ENCODE data around the gene MS4A6E. TPM values are rescaled to one million over a fixed set of nuclear protein-coding genes. Genes with fewer than 3 reads are reported as not detected.

Gene MS4A6E
- total and polyA plus RNA-seq, 7 donors = 0.23 to 1.2 TPM; not detected in 5

DNA sequence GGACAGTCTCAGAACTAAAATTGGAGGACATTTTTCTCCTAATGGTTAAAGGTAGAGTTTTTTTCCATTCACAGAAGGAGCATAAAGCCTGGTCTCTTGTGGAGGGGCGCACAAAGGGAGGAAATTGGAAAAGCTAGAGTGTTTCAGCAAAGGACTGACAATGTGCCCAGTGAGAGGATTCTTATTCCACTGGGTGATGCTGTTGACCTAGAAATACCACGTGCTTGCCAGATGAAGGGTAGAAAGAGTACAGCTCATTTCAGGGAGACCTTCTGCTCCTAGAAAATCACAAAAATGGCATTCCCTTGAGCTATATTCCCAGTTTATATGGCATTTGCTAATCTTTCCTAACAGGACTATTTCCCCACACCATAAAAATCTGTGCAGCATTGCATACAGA, 21.1 kb downstream of the MS4A6E start:
- Histone ChIP-seq H3K4me3 (no peak overlapping the region), H3K27me3 (no peaks in the 10 kb centered on the region), H3K9me3 (no peaks in the 10 kb centered on the region), H3K27ac (no peak overlapping the region), H3K4me1 (no peaks in the 10 kb centered on the region), H3K36me3 (no peaks in the 10 kb centered on the region)
- intact Hi-C loops (cut with DNase I) = no loop called here
- TF ChIP-seq EP300 (IDR thresholded peaks at IDR 0.05) (no peak), POLR2AphosphoS5 (IDR thresholded peaks at IDR 0.05) (no peak), POLR2A (IDR thresholded peaks at IDR 0.05) (no peak)
- TF ChIP-seq, protein P1, sequence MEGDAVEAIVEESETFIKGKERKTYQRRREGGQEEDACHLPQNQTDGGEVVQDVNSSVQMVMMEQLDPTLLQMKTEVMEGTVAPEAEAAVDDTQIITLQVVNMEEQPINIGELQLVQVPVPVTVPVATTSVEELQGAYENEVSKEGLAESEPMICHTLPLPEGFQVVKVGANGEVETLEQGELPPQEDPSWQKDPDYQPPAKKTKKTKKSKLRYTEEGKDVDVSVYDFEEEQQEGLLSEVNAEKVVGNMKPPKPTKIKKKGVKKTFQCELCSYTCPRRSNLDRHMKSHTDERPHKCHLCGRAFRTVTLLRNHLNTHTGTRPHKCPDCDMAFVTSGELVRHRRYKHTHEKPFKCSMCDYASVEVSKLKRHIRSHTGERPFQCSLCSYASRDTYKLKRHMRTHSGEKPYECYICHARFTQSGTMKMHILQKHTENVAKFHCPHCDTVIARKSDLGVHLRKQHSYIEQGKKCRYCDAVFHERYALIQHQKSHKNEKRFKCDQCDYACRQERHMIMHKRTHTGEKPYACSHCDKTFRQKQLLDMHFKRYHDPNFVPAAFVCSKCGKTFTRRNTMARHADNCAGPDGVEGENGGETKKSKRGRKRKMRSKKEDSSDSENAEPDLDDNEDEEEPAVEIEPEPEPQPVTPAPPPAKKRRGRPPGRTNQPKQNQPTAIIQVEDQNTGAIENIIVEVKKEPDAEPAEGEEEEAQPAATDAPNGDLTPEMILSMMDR (IDR thresholded peaks at IDR 0.05) = no peak
- DNase-seq = no peak
- WGBS, 2 donors = 66 to 72% methylated on average over 2 of the region's 2 CpGs

DNA sequence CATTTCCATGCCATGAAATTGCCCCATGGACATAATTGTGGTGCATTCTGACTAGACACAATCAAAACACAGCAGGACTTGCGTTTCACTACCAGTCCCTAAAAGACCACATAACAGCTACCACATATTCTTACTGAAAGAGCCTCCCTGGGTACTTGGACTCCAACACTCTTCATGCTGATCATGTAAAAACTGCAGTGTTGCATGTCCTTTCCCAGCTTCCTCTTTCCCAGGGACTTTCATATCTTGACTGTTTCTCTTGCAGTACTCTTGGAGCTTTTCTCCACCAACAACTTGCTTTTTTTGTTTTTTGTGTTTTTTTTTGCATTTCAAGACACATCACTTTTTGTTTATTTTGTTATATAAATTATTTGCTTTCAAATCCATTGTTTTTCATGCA, 22.9 kb downstream of the MS4A6E start:
- TF ChIP-seq EP300 (IDR thresholded peaks at IDR 0.05) (no peak), POLR2A (IDR thresholded peaks at IDR 0.05) (no peak), POLR2AphosphoS5 (IDR thresholded peaks at IDR 0.05) (no peak)
- TF ChIP-seq, protein P1 (IDR thresholded peaks at IDR 0.05) = no peak
- Histone ChIP-seq H3K4me1 (no peaks in the 10 kb centered on the region), H3K36me3 (no peaks in the 10 kb centered on the region), H3K27ac (no peak overlapping the region), H3K27me3 (no peaks in the 10 kb centered on the region), H3K4me3 (no peak overlapping the region), H3K9me3 (no peaks in the 10 kb centered on the region)
- DNase-seq = no peak
- intact Hi-C loops (cut with DNase I) = no loop called here
- WGBS, 2 donors = 84 to 89% methylated on average over 1 of the region's 1 CpG

DNA sequence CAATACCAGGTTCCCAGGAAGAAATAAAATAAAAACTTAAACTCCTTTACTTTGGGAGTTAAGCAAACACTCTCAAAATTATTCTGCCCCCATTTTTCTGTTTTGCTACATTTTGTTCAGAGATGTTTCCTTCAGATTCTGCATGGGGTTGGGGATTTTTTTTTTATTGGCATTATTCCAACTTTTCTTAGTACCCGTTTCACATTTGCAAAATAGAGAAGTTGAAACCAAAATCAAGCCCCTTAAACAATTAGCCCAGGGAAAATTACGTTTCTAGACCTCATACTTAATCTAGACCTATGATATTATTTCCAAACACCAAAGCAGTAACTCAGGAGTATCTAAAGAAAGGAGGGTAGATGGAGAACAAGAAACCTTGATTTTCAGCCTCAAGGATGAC, 30.7 kb downstream of the MS4A6E start:
- WGBS, 2 donors = 29 to 30% methylated on average over 2 of the region's 2 CpGs
- no peaks in the 10 kb centered on the region for H3K36me3 ChIP-seq
- H3K27me3 ChIP-seq = no peaks in the 10 kb centered on the region
- intact Hi-C loops (cut with DNase I) = no loop called here
- no peak overlapping the region for H3K27ac ChIP-seq
- no peak for DNase-seq
- TF ChIP-seq, protein P1 (IDR thresholded peaks at IDR 0.05) = no peak
- no peak for TF ChIP-seq POLR2AphosphoS5 (IDR thresholded peaks at IDR 0.05)
- TF ChIP-seq POLR2A (IDR thresholded peaks at IDR 0.05) = no peak
- TF ChIP-seq EP300 (IDR thresholded peaks at IDR 0.05) = no peak
- H3K4me1 ChIP-seq = no peaks in the 10 kb centered on the region
- peaks cover 0 to 9% (median 0%) of the 10 kb centered on the region in 4 donors for H3K9me3 ChIP-seq
- H3K4me3 ChIP-seq = no peak overlapping the region

DNA sequence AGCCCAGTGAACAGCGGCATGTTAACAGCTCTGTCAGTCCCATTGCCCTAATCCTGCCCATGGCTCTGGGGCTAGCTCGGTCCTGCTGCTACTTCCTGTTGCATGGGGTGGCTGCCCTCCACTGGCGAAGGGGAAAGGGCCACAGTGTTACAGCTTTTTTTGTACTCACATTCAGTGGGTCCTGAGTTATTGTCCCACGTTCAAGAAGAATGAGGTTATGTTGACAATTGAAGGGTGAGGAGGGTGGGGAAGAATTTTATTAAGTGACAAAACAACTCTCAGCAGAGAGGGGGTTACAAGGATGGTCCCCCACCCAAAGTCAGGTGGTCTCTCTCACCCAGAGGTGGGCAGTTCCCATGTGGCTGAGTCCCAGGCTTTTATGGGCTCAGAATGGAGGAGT, 33.6 kb downstream of the MS4A6E start:
- no peak overlapping the region for H3K4me3 ChIP-seq
- H3K9me3 ChIP-seq = peaks cover 0 to 9% (median 0%) of the 10 kb centered on the region in 4 donors
- 78 to 91% methylated on average over 4 of the region's 4 CpGs for WGBS, 2 donors
- H3K4me1 ChIP-seq = no peaks in the 10 kb centered on the region
- no peak for DNase-seq
- TF ChIP-seq POLR2A (IDR thresholded peaks at IDR 0.05) (no peak), POLR2AphosphoS5 (IDR thresholded peaks at IDR 0.05) (no peak), EP300 (IDR thresholded peaks at IDR 0.05) (no peak)
- TF ChIP-seq, protein P1 (IDR thresholded peaks at IDR 0.05) = no peak
- peaks cover 0 to 4% (median 0%) of the 10 kb centered on the region in 3 donors for H3K27me3 ChIP-seq
- H3K36me3 ChIP-seq = no peaks in the 10 kb centered on the region
- H3K27ac ChIP-seq = no peak overlapping the region
- intact Hi-C loops (cut with DNase I) = no loop called here

DNA sequence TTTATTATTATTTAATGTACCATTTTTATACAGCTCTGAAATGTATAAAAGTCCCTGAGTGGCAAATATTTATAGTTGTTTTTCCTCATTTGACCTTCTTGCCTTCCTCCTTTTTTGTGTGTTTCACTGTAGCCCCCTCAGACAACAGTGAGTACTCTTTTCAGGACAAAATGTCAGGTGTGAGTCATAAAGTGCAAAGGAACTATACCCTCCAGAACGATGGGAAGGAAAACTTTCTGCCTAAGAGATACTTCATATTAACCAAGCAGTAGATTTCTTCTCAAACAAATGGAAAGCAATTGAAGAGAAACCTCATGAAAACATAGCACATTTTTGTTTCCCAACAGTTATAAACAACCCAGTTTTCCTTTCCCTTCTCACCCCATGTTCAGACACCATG, 35.2 kb downstream of the MS4A6E start:
- Histone ChIP-seq H3K27me3 (peaks cover 0 to 4% (median 0%) of the 10 kb centered on the region in 3 donors), H3K36me3 (no peaks in the 10 kb centered on the region), H3K4me3 (no peak overlapping the region), H3K4me1 (no peaks in the 10 kb centered on the region), H3K9me3 (peaks cover 0 to 9% (median 0%) of the 10 kb centered on the region in 4 donors), H3K27ac (no peak overlapping the region)
- TF ChIP-seq EP300 (IDR thresholded peaks at IDR 0.05) = no peak
- TF ChIP-seq, protein P1 (IDR thresholded peaks at IDR 0.05) = no peak
- no peak for TF ChIP-seq POLR2A (IDR thresholded peaks at IDR 0.05)
- no peak for TF ChIP-seq POLR2AphosphoS5 (IDR thresholded peaks at IDR 0.05)
- WGBS, 2 donors = 10 to 33% methylated on average over 1 of the region's 1 CpG
- intact Hi-C loops (cut with DNase I) = no loop called here
- DNase-seq = no peak
